HCT116 (cell line): Measurements from ENCODE around the gene MPP1.

ENCODE experiments used
- ATF3 ChIP-seq: IDR thresholded peaks from 2 replicates; pipeline ENCODE4 v1.6.1; 2012
- CTCF ChIP-seq, 3 experiments: fragments of 200-600 bp in 1 of 3; sonication (generic) in 1 of 3; IDR thresholded peaks in 2 of 3; conservative IDR thresholded peaks in 1 of 3; 2 replicates each; pipeline ENCODE4 v1.5.1; 2012 to 2017; ENCODE audit warnings: low read depth in 2 of 3, low read length in 2 of 3, antibody characterized with exemption in 1 of 3, borderline replicate concordance in 1 of 3, control low read depth in 1 of 3, mild to moderate bottlenecking in 1 of 3, mixed read lengths in 1 of 3, mixed run types in 1 of 3, moderate library complexity in 1 of 3; ENCODE audit not compliant: insufficient read depth in 1 of 3
- EZH2 ChIP-seq: fragments of 200-600 bp; sonication (generic); IDR thresholded peaks from 2 replicates; pipeline ENCODE4 v1.6.1; 2017; ENCODE audit warnings: antibody characterized with exemption, mixed run types
- EZH2phosphoT487 ChIP-seq: fragments of 200-600 bp; IDR thresholded peaks from 2 replicates; pipeline ENCODE4 v1.6.1; 2018; ENCODE audit warnings: antibody characterized with exemption, borderline replicate concordance
- POLR2A ChIP-seq: IDR thresholded peaks from 2 replicates; pipeline ENCODE4 v1.7.0; 2011; ENCODE audit warnings: borderline replicate concordance; ENCODE audit not compliant: insufficient read depth, insufficient read length; ENCODE audit errors: extremely low read depth
- RAD21 ChIP-seq: IDR thresholded peaks from 2 replicates; pipeline ENCODE4 v1.6.1; 2012; ENCODE audit warnings: low read depth, mild to moderate bottlenecking
- YY1 ChIP-seq: IDR thresholded peaks from 2 replicates; pipeline ENCODE4 v1.6.1; 2011; ENCODE audit warnings: low read length, low read depth, moderate library complexity, mild to moderate bottlenecking; ENCODE audit not compliant: insufficient replicate concordance; ENCODE audit errors: extremely low read depth
- ZFX ChIP-seq: fragments of 450-650 bp; IDR thresholded peaks from 2 replicates; pipeline ENCODE4 v1.6.1; 2017
- ZNF274 ChIP-seq: fragments of 200-500 bp; sonication (Bioruptor generic); IDR thresholded peaks from 2 replicates; pipeline ENCODE4 v1.6.1; 2014; ENCODE audit warnings: mild to moderate bottlenecking, low read depth, low read length, inconsistent platforms

DNA sequence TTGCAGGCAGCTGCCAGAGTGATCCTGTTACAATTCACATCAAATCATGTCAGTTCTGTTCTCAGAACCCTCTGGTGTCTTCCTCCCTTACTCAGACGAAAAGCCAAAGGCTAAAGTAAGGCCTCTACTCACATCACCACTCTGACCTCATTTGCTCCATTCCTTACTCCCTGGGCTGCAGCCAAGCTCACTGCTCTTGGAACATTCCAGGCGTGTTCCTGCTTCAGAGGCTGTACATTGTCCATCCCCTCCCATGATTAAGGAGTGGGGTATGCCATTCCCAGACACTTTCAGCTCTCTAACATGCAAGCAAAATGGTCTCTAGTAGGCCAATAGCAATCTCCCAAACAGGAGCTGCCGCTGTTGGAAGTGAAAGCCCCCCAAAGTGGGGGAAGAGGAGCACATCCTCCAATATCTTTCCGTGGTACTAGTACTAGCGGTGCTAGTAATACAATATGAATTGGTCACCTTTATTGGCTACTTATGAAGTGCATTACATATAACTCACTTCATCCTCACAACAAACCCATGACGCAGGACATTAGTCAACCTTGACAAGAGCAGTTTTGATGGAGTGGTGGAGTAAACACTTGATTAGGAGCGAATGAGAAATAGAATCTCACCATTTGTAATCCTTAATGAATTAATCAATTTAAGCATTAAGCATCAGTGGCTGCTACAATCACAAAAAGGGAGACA lies 69.4 kb downstream of the MPP1 start:
- TF ChIP-seq ZFX (no peak), RAD21 (no peak), EZH2 (no peak), CTCF (IDR thresholded peaks at IDR 0.05 in 2 of 3, conservative IDR thresholded peaks at IDR 0.05 in 1 of 3; ENCODE audit: borderline replicate concordance in 1 of 3, insufficient read depth in 1 of 3, low read depth in 2 of 3, low read length in 2 of 3) (no peak), YY1 (no peak), POLR2A (no peak), ATF3 (no peak), ZNF274 (no peak), EZH2phosphoT487 (no peak)
